K562 (cell line): ENCODE data around the gene NCKAP1. TPM values are rescaled to one million over a fixed set of nuclear protein-coding genes. Genes with fewer than 3 reads are reported as not detected.
A peak's percentile ranks its signal among the peaks of the same experiment; 100 is the strongest.

ENCODE experiments used
- ATAC-seq: fragments of 200-7000 bp; cut with Tn5 transposase; 3 replicates; pipeline ENCODE4 v1.9.1; 2020; ENCODE audit warnings: moderate library complexity
- BruUV-seq: library from RNA; stranded (reverse); fragments of 400-500 nt; replicated peaks from 2 replicates; lab custom pipeline; 2021; lab: Mats Ljungman, UMichigan
- CTCF ChIA-PET: fragments of 300-600 bp; formaldehyde crosslinking; extraction: SDS; loops from one replicate; lab custom pipeline; 2021; ENCODE audit warnings: low intra/inter-chr PET ratio; lab: Yijun Ruan, JAX
- POLR2A ChIA-PET: fragments of 300-600, 350-650 bp; sonication (Branson Sonifier 250); formaldehyde crosslinking; extraction: SDS; loops from one replicate; lab custom pipeline; 2021; ENCODE audit warnings: antibody characterized with exemption, inconsistent platforms; lab: Yijun Ruan, JAX
- DNase-seq, 4 experiments: peaks; one replicate each; pipeline versions ENCODE4 v3.0.0 to v3.0.0-alpha.2; 2011 to 2018; ENCODE audit warnings: low spot score in 3 of 4, mixed read lengths in 3 of 4; ENCODE audit errors: extremely low read depth in 1 of 4
- FAIRE-seq: peaks from 2 replicates; lab custom pipeline; 2011; peaks lifted over from hg19 to GRCh38; lab: Jason Lieb, UNC
- H2AFZ ChIP-seq: 2 replicates; pipeline ENCODE4 v1.6.0; 2011; ENCODE audit warnings: low read depth, low read length, control low read depth, inconsistent platforms
- H3K27ac ChIP-seq: fragments of 200-600 bp; 3 replicates; pipeline ENCODE4 v1.8.0; 2011; ENCODE audit warnings: low read depth, mild to moderate bottlenecking, control low read depth, inconsistent platforms, low read length, moderate library complexity, mixed read lengths; ENCODE audit errors: extremely low read depth
- H3K27me3 ChIP-seq, 2 experiments: fragments of 300-600 bp in 1 of 2; 2 replicates in 1 of 2; 3 replicates in 1 of 2; pipeline versions ENCODE4 v1.6.0 to v1.8.0; 2011; ENCODE audit warnings: inconsistent platforms in 2 of 2, low read length in 2 of 2, mild to moderate bottlenecking in 1 of 2, mixed read lengths in 1 of 2, moderate library complexity in 1 of 2; ENCODE audit not compliant: control insufficient read depth in 2 of 2, insufficient read depth in 2 of 2
- H3K36me3 ChIP-seq: fragments of 300-600 bp; 3 replicates; pipeline ENCODE4 v1.8.0; 2011; ENCODE audit warnings: mild to moderate bottlenecking, low read length, inconsistent platforms; ENCODE audit not compliant: control insufficient read depth, insufficient read depth
- H3K4me1 ChIP-seq, 2 experiments: fragments of 200-600 bp in 1 of 2; replicated peaks in 1 of 2; 2 replicates in 1 of 2; 3 replicates in 1 of 2; pipeline versions ENCODE4 v1.5.1 to v1.8.0; 2011; ENCODE audit warnings: inconsistent platforms in 2 of 2, low read length in 2 of 2, mild to moderate bottlenecking in 1 of 2, mixed read lengths in 1 of 2, moderate library complexity in 1 of 2; ENCODE audit not compliant: control insufficient read depth in 2 of 2, insufficient read depth in 2 of 2
- H3K4me2 ChIP-seq: 2 replicates; pipeline ENCODE4 v1.6.1; 2011; ENCODE audit warnings: low read length, control low read depth, inconsistent platforms, mixed read lengths; ENCODE audit not compliant: insufficient read depth
- H3K4me3 ChIP-seq: fragments of 200-600 bp; sonication (generic), shearing (Covaris generic); 2 replicates; pipeline ENCODE4 v1.5.1; 2016; ENCODE audit warnings: control low read depth, inconsistent platforms
- H3K79me2 ChIP-seq: fragments of 200-600 bp; 3 replicates; pipeline ENCODE4 v1.8.0; 2011; ENCODE audit warnings: low read length, inconsistent platforms; ENCODE audit not compliant: control insufficient read depth, insufficient read depth
- H3K9ac ChIP-seq, 2 experiments: 2 replicates each; pipeline versions ENCODE4 v1.6.0 to v1.6.1; 2011; ENCODE audit warnings: low read depth in 2 of 2, low read length in 2 of 2, control low read depth in 1 of 2, inconsistent platforms in 1 of 2, mild to moderate bottlenecking in 1 of 2, mixed read lengths in 1 of 2; ENCODE audit not compliant: insufficient read depth in 1 of 2
- H3K9me1 ChIP-seq: one replicate; pipeline ENCODE4 v1.6.0; 2011; ENCODE audit warnings: inconsistent platforms, mild to moderate bottlenecking, low read length, moderate library complexity; ENCODE audit not compliant: control insufficient read depth, insufficient read depth
- H3K9me3 ChIP-seq: replicated peaks from 2 replicates; pipeline ENCODE4 v1.5.1; 2011; ENCODE audit warnings: low read depth, low read length, inconsistent platforms; ENCODE audit not compliant: control insufficient read depth, insufficient read depth
- H4K20me1 ChIP-seq: replicated peaks from 2 replicates; pipeline ENCODE4 v1.6.1; 2011; ENCODE audit warnings: low read length, inconsistent platforms, mixed read lengths; ENCODE audit not compliant: control insufficient read depth, insufficient read depth
- BRD4 ChIP-seq: fragments of 200-600 bp; sonication (generic); IDR thresholded peaks from 2 replicates; pipeline ENCODE4 v1.6.1; 2017; ENCODE audit warnings: inconsistent platforms
- E4F1 ChIP-seq: fragments of 250-450 bp; sonication (Bioruptor Pico); IDR thresholded peaks from 2 replicates; pipeline ENCODE4 v1.5.0; 2021; ENCODE audit warnings: mild to moderate bottlenecking, borderline replicate concordance
- ERF ChIP-seq: fragments of 450-650 bp; formaldehyde crosslinking; IDR thresholded peaks from 2 replicates; pipeline ENCODE4 v1.4.0; 2020; ENCODE audit warnings: mild to moderate bottlenecking, mixed read lengths
- NFYB ChIP-seq: IDR thresholded peaks from 2 replicates; pipeline ENCODE4 v1.6.1; 2011; ENCODE audit warnings: mild to moderate bottlenecking, moderate library complexity; ENCODE audit not compliant: insufficient read length; ENCODE audit errors: extremely low read depth
- RBM22 ChIP-seq: fragments of 200-400 bp; formaldehyde crosslinking; IDR thresholded peaks from 2 replicates; pipeline ENCODE4 v1.6.1; 2018; ENCODE audit warnings: low read length, low read depth; ENCODE audit not compliant: poor library complexity, severe bottlenecking
- SAFB2 ChIP-seq: fragments of 200-400 bp; formaldehyde crosslinking; IDR thresholded peaks from 2 replicates; pipeline ENCODE4 v1.6.1; 2018; ENCODE audit warnings: borderline replicate concordance, low read length, low read depth, moderate library complexity; ENCODE audit not compliant: severe bottlenecking
- SMARCE1 ChIP-seq: fragments of 450-650 bp; IDR thresholded peaks from 2 replicates; pipeline ENCODE4 v1.7.1; 2016; ENCODE audit warnings: mild to moderate bottlenecking
- TEAD1 ChIP-seq, 2 experiments: fragments of 450-650 bp in 1 of 2; sonication (generic) in 1 of 2; formaldehyde crosslinking; IDR thresholded peaks; 2 replicates each; pipeline versions ENCODE4 v1.4.0 to v1.8.0; 2020 to 2022; ENCODE audit warnings: mild to moderate bottlenecking in 2 of 2, missing genetic modification reagents in 1 of 2
- ZFP36 ChIP-seq: fragments of 150-350 bp; IDR thresholded peaks from 2 replicates; pipeline ENCODE4 v1.6.1; 2018; ENCODE audit warnings: low read length, low read depth; ENCODE audit not compliant: partially characterized antibody
- ZNF407 ChIP-seq: fragments of 450-650 bp; IDR thresholded peaks from 2 replicates; pipeline ENCODE4 v1.6.1; 2016; ENCODE audit warnings: low read depth
- ZNF561 ChIP-seq: fragments of 450-650 bp; formaldehyde crosslinking; conservative IDR thresholded peaks from 2 replicates; pipeline ENCODE4 v1.4.0; 2020; ENCODE audit warnings: mild to moderate bottlenecking, moderate library complexity
- ZNF668 ChIP-seq: fragments of 250-450 bp; sonication (Bioruptor Pico); IDR thresholded peaks from 2 replicates; pipeline ENCODE4 v1.8.0; 2022; ENCODE audit warnings: mild to moderate bottlenecking, inconsistent platforms
- WGBS: fragments of 100-300 bp; shearing (Covaris generic); methylation state at CpG from one replicate; pipeline ENCODE4 v1.1.6; 2016; ENCODE audit warnings: low coverage, mixed read lengths; ENCODE audit not compliant: insufficient coverage; ENCODE audit errors: missing lambda C conversion rate; 5-methylcytosine and 5-hydroxymethylcytosine counted together
- in situ Hi-C: fragments of 300-500 bp; cut with MboI; formaldehyde crosslinking; loops from 4 replicates; pipeline ENCODE4 v1.15.0; 2018; ENCODE audit warnings: inconsistent platforms, mixed read lengths
- intact Hi-C: fragments of 100-400 bp; cut with micrococcal nuclease; formaldehyde crosslinking; loops from 2 replicates; pipeline ENCODE4 v1.14.2; 2022
- polyA plus RNA-seq, 8 experiments: library from polyadenylated mRNA; depleted of rRNA in 4 of 8; stranded (reverse) in 5 of 8; unstranded in 3 of 8; fragments of >200 nt; fragmentation: Nextera tagmentation in 2 of 8; fragmentation: Illumina TruSeq in 1 of 8; extraction: Ambion mirVana in 2 of 8; extraction: Trizol in 1 of 8; gene quantifications; 2 replicates each; pipeline versions ENCODE4 v1.2.1 to v1.2.3, GENCODE V29; 2011 to 2014; ENCODE audit warnings: inconsistent platforms in 1 of 8, missing spikeins in 1 of 8
- total RNA-seq, 7 experiments: library from RNA; depleted of rRNA in 6 of 7; stranded (reverse); fragments of >200 nt in 6 of 7; fragmentation: Illumina TruSeq in 2 of 7; extraction: Trizol in 2 of 7; gene quantifications; 2 replicates each; pipeline versions ENCODE4 v1.2.1 to v1.2.3, GENCODE V29; 2011 to 2021; ENCODE audit warnings: low replicate concordance in 1 of 7

Gene NCKAP1
- total and polyA plus RNA-seq, 9 of the 15 experiments (the other 6 are each of a cell fraction or from before 2014, with no cell fraction given), result 34.0 to 153 (median 88.7) TPM

- no peaks in the 10 kb centered on the region for H3K27me3 ChIP-seq
- H3K27ac ChIP-seq, result peak overlapping the region; percentile 68
- intact Hi-C loops (loop anchor here (1.0 kb wide), 2 partner anchors 40 to 46 kb away; partner anchors contain the start of genes NCKAP1 and NUP35), in situ Hi-C loops (no loop called here)
- H3K79me2 ChIP-seq, result peaks cover 6% of the 10 kb centered on the region; the same call in 2 of the 3 replicates
- peak; percentile 77 for ATAC-seq
- WGBS, result 8% methylated on average over 8 of the region's 8 CpGs
- H3K36me3 ChIP-seq, result no peaks in the 10 kb centered on the region
- peak overlapping the region; percentile 72 to 88; a peak in 3 of 4 replicates for H3K9ac ChIP-seq
- H3K4me3 ChIP-seq, result peak overlapping the region; percentile 58
- no peak for DNase-seq
- H3K9me1 ChIP-seq, result no peaks in the 10 kb centered on the region
- H3K4me2 ChIP-seq, result peak overlapping the region; percentile 94
- H3K9me3 ChIP-seq, result no peaks in the 10 kb centered on the region
- H3K4me1 ChIP-seq, result peaks cover 0 to 13% of the 10 kb centered on the region in 2 experiments; a peak in 2 of 5 replicates
- H2AFZ ChIP-seq, result peak overlapping the region; percentile 94
- POLR2A ChIA-PET, result interaction anchor here (0.7 to 1.0 kb wide), 3 partner anchors 22 to 46 kb away, joined by 3 read pairs; no protein-coding TSS in a partner anchor
- BruUV-seq, result TSS peak; percentile 99
- FAIRE-seq, result no peak
- CTCF ChIA-PET, result no interaction called here
- H4K20me1 ChIP-seq, result no peaks in the 10 kb centered on the region
- no peak for TF ChIP-seq NFYB
- TF ChIP-seq RBM22, result no peak
- peak; percentile 77 for TF ChIP-seq ZFP36
- no peak for TF ChIP-seq ZNF561 (CRISPR knock-in tag)
- TF ChIP-seq ERF (CRISPR knock-in tag), result 0 out of 2 replicates have a peak, but pooled peaks have one; percentile 59
- peak; percentile 14; the same call in 1 of the 2 replicates for TF ChIP-seq BRD4
- TF ChIP-seq ZNF668 (CRISPR knock-in tag), result no peak
- peak; percentile 57; the same call in 1 of the 2 replicates for TF ChIP-seq ZNF407
- TF ChIP-seq TEAD1 (CRISPR knock-in tag; IDR thresholded peaks at IDR 0.05), result no peak
- no peak for TF ChIP-seq SAFB2
- TF ChIP-seq SMARCE1, result no peak
- TF ChIP-seq E4F1 (CRISPR knock-in tag), result 0 out of 2 replicates have a peak, but pooled peaks have one; percentile 76
Measured at GRCh38 chr2:183078163-183078463, 39.9 kb upstream of the NCKAP1 start.
